Measurements from ENCODE around the gene GUCA2A. TPM values are rescaled to one million over a fixed set of nuclear protein-coding genes. Genes with fewer than 3 reads are reported as not detected.

The GUCA2A gene
- polyA plus RNA-seq, 1 of the 3 experiments (the other 2 are of a cell fraction), result not detected

DNA sequence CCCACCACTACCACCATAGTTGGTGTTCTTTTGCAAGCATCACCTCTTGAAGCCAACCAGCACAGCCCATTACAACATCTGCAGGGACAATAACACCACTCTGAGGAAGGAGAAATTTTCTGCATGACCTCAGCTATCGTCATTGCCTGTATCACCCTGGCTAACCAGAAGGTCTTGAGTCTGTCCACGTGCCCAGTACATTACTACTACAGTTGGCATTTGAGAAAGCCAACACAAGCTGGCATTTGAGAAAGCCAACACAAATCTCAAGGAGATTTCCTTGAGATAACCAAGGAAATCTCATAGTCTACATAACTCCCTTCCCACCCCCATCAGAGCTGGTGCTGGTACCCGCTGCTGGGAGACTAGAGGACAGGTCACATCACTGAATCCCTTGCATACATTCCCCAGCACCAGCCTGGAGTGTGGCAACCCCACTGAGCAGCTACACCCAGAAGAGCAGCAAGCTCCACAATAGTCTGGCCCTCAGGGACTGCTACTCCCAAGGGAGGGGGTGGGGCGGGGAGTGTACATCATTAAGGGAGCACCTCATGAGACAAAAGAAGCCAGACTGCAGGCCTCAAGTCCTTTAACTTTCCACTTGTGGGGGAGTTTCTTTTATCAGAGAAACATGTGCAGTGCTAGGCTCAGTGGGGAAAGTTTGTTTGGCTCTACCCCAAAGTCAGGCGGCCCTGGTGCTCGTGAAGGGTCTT, 46.0 kb upstream of the GUCA2A start:
- POLR2A ChIA-PET, result no interaction called here
- H3F3A ChIP-seq (replicated peaks; ENCODE audit: insufficient read depth), result peaks cover 4% of the 10 kb centered on the region
- peaks cover 14% of the 10 kb centered on the region for H4K20me1 ChIP-seq (ENCODE audit: insufficient read depth)
- no peak for DNase-seq
- H3K36me3 ChIP-seq (replicated peaks in 1 of 2; ENCODE audit: control insufficient read depth in 1 of 2, insufficient read depth in 2 of 2, low read length in 1 of 2), result peaks cover 17 to 42% of the 10 kb centered on the region in 2 experiments
- peaks cover 89% of the 10 kb centered on the region for H3K79me2 ChIP-seq (ENCODE audit: insufficient read depth)
- no peaks in the 10 kb centered on the region for H3K27me3 ChIP-seq (ENCODE audit: insufficient read depth)
- no peak for TF ChIP-seq JUND (IDR thresholded peaks at IDR 0.05)
- TF ChIP-seq MEF2A (IDR thresholded peaks at IDR 0.05; ENCODE audit: borderline replicate concordance, low read depth), result no peak
- TF ChIP-seq RXRA (IDR thresholded peaks at IDR 0.05; ENCODE audit: borderline replicate concordance, low read depth), result no peak
- TF ChIP-seq, protein P1, sequence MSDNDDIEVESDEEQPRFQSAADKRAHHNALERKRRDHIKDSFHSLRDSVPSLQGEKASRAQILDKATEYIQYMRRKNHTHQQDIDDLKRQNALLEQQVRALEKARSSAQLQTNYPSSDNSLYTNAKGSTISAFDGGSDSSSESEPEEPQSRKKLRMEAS (IDR thresholded peaks at IDR 0.05; ENCODE audit: low read depth), result no peak
- TF ChIP-seq TCF12 (IDR thresholded peaks at IDR 0.05), result no peak
- no peak for TF ChIP-seq RFX5 (IDR thresholded peaks at IDR 0.05; ENCODE audit: low read length)
- no peak for TF ChIP-seq ELF1 (IDR thresholded peaks at IDR 0.05)
- no peak for TF ChIP-seq POLR2AphosphoS5 (IDR thresholded peaks at IDR 0.05; ENCODE audit: low read depth, low read length)
- no peak for TF ChIP-seq SIN3A (IDR thresholded peaks at IDR 0.05; ENCODE audit: borderline replicate concordance, low read depth, low read length)
- TF ChIP-seq RCOR1 (IDR thresholded peaks at IDR 0.05; ENCODE audit: low read length), result no peak
- no peak for TF ChIP-seq FOXM1 (IDR thresholded peaks at IDR 0.05; ENCODE audit: low read depth)
- no peak for TF ChIP-seq TEAD4 (IDR thresholded peaks at IDR 0.05; ENCODE audit: borderline replicate concordance, insufficient read depth)
- TF ChIP-seq NFIC (IDR thresholded peaks at IDR 0.05; ENCODE audit: borderline replicate concordance), result no peak
- TF ChIP-seq, protein P2, sequence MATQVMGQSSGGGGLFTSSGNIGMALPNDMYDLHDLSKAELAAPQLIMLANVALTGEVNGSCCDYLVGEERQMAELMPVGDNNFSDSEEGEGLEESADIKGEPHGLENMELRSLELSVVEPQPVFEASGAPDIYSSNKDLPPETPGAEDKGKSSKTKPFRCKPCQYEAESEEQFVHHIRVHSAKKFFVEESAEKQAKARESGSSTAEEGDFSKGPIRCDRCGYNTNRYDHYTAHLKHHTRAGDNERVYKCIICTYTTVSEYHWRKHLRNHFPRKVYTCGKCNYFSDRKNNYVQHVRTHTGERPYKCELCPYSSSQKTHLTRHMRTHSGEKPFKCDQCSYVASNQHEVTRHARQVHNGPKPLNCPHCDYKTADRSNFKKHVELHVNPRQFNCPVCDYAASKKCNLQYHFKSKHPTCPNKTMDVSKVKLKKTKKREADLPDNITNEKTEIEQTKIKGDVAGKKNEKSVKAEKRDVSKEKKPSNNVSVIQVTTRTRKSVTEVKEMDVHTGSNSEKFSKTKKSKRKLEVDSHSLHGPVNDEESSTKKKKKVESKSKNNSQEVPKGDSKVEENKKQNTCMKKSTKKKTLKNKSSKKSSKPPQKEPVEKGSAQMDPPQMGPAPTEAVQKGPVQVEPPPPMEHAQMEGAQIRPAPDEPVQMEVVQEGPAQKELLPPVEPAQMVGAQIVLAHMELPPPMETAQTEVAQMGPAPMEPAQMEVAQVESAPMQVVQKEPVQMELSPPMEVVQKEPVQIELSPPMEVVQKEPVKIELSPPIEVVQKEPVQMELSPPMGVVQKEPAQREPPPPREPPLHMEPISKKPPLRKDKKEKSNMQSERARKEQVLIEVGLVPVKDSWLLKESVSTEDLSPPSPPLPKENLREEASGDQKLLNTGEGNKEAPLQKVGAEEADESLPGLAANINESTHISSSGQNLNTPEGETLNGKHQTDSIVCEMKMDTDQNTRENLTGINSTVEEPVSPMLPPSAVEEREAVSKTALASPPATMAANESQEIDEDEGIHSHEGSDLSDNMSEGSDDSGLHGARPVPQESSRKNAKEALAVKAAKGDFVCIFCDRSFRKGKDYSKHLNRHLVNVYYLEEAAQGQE (IDR thresholded peaks at IDR 0.05; ENCODE audit: low read depth, low read length), result no peak
- TF ChIP-seq, protein P3, sequence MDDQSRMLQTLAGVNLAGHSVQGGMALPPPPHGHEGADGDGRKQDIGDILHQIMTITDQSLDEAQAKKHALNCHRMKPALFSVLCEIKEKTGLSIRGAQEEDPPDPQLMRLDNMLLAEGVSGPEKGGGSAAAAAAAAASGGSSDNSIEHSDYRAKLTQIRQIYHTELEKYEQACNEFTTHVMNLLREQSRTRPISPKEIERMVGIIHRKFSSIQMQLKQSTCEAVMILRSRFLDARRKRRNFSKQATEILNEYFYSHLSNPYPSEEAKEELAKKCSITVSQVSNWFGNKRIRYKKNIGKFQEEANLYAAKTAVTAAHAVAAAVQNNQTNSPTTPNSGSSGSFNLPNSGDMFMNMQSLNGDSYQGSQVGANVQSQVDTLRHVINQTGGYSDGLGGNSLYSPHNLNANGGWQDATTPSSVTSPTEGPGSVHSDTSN (IDR thresholded peaks at IDR 0.05), result no peak
- no peak for TF ChIP-seq MXI1 (IDR thresholded peaks at IDR 0.05; ENCODE audit: low read depth, low read length)
- H2AFZ ChIP-seq (ENCODE audit: low read depth), result no peak overlapping the region
- 0 out of 2 replicates have a peak, but pooled peaks cover 4% of the 10 kb centered on the region for H3K9me3 ChIP-seq
- CTCF ChIA-PET, result interaction anchor here (1.3 to 1.5 kb wide), 2 partner anchors 9 to 34 kb away, joined by 3 read pairs; no protein-coding TSS in a partner anchor
- no peak overlapping the region for H3K4me3 ChIP-seq (ENCODE audit: low read depth in 2 of 2, low read length in 1 of 2)
- peaks cover 14 to 16% of the 10 kb centered on the region in 2 experiments; a peak in 2 of 4 replicates for H3K4me1 ChIP-seq (ENCODE audit: control insufficient read depth in 1 of 2, insufficient read depth in 2 of 2, low read depth in 1 of 2, low read length in 1 of 2)
- H3K9ac ChIP-seq, result no peak overlapping the region
- H3K4me2 ChIP-seq, result no peak overlapping the region
- no peak overlapping the region; a peak in 1 of 4 replicates for H3K27ac ChIP-seq (ENCODE audit: low read depth in 2 of 2, low read length in 1 of 2)
- 82% methylated on average over 6 of the region's 6 CpGs for WGBS (ENCODE audit: low lambda C conversion rate)
- H3K9me2 ChIP-seq, result no peaks in the 10 kb centered on the region
